HepG2 (cell line): ENCODE data around the gene NPPB. TPM values are rescaled to one million over a fixed set of nuclear protein-coding genes. Genes with fewer than 3 reads are reported as not detected.

Experiments
- ATAC-seq: fragments of 200-7000 bp; cut with Tn5 transposase; 3 replicates; pipeline ENCODE4 v1.9.1; 2020; ENCODE audit warnings: mild to moderate bottlenecking, moderate library complexity
- BruUV-seq: library from RNA; stranded (reverse); fragments of 400-500 nt; replicated peaks from 2 replicates; lab custom pipeline; 2021; lab: Mats Ljungman, UMichigan
- CTCF ChIA-PET: fragments of 300-600 bp; formaldehyde crosslinking; extraction: SDS; loops from one replicate; lab custom pipeline; 2021; ENCODE audit warnings: low total read pairs, inconsistent platforms, low intra/inter-chr PET ratio; lab: Yijun Ruan, JAX
- POLR2A ChIA-PET: fragments of 350-600 bp; sonication (Branson Sonifier 250); formaldehyde crosslinking; loops from one replicate; lab custom pipeline; 2020; ENCODE audit warnings: antibody characterized with exemption, inconsistent platforms; lab: Yijun Ruan, JAX
- DNase-seq: peaks from one replicate; pipeline ENCODE4 v3.0.0-alpha.2; 2015; ENCODE audit warnings: low spot score
- FAIRE-seq: peaks from 3 replicates; lab custom pipeline; 2011; peaks lifted over from hg19 to GRCh38; lab: Jason Lieb, UNC
- H2AFZ ChIP-seq: one replicate; pipeline ENCODE4 v1.6.1; 2011; ENCODE audit warnings: low read length, inconsistent platforms
- H3K27ac ChIP-seq: fragments of 300-600 bp; 3 replicates; pipeline ENCODE4 v1.8.0; 2011; ENCODE audit warnings: mixed run types, mild to moderate bottlenecking, mixed read lengths, low read length, inconsistent platforms; ENCODE audit not compliant: insufficient read depth; ENCODE audit errors: extremely low read length
- H3K27me3 ChIP-seq, 2 experiments: fragments of 200-600 bp in 1 of 2; 2 replicates in 1 of 2; 3 replicates in 1 of 2; pipeline versions ENCODE4 v1.6.0 to v1.8.0; 2011; ENCODE audit warnings: low read length in 2 of 2, mild to moderate bottlenecking in 2 of 2, moderate library complexity in 2 of 2, inconsistent platforms in 1 of 2; ENCODE audit not compliant: insufficient read depth in 2 of 2, control insufficient read depth in 1 of 2
- H3K36me3 ChIP-seq, 2 experiments: fragments of 200-600 bp in 1 of 2; replicated peaks in 1 of 2; 2 replicates in 1 of 2; 3 replicates in 1 of 2; pipeline versions ENCODE4 v1.5.1 to v1.8.0; 2011; ENCODE audit warnings: low read length in 2 of 2, inconsistent platforms in 1 of 2; ENCODE audit not compliant: insufficient read depth in 2 of 2, control insufficient read depth in 1 of 2
- H3K4me1 ChIP-seq: 2 replicates; pipeline ENCODE4 v1.5.1; 2012; ENCODE audit warnings: low read length, inconsistent platforms; ENCODE audit not compliant: insufficient read depth
- H3K4me2 ChIP-seq: 2 replicates; pipeline ENCODE4 v1.6.0; 2011; ENCODE audit warnings: low read depth, low read length, inconsistent platforms
- H3K4me3 ChIP-seq, 3 experiments: fragments of 200-600 bp in 1 of 3; sonication (generic), shearing (Covaris generic) in 1 of 3; replicated peaks in 1 of 3; 2 replicates each; pipeline ENCODE4 v1.5.1; 2011 to 2016; ENCODE audit warnings: low read length in 3 of 3, inconsistent platforms in 2 of 3, low read depth in 2 of 3, mild to moderate bottlenecking in 2 of 3, control low read depth in 1 of 3, mixed read lengths in 1 of 3; ENCODE audit not compliant: insufficient read depth in 1 of 3
- H3K79me2 ChIP-seq: one replicate; pipeline ENCODE4 v1.6.1; 2011; ENCODE audit warnings: low read length, inconsistent platforms; ENCODE audit not compliant: insufficient read depth
- H3K9ac ChIP-seq: 2 replicates; pipeline ENCODE4 v1.6.0; 2011; ENCODE audit warnings: mild to moderate bottlenecking, low read depth, low read length, inconsistent platforms; ENCODE audit not compliant: insufficient read depth
- H3K9me3 ChIP-seq: 2 replicates; pipeline ENCODE4 v1.5.1; 2012; ENCODE audit warnings: mild to moderate bottlenecking, low read length
- H4K20me1 ChIP-seq: 2 replicates; pipeline ENCODE4 v1.6.0; 2011; ENCODE audit warnings: inconsistent platforms, mild to moderate bottlenecking, low read length, moderate library complexity; ENCODE audit not compliant: insufficient read depth
- CENPX ChIP-seq: sonication (generic); formaldehyde crosslinking; IDR thresholded peaks from 2 replicates; pipeline ENCODE4 v1.9.0; 2021; ENCODE audit warnings: mild to moderate bottlenecking, missing genetic modification reagents, moderate library complexity
- CHCHD3 ChIP-seq: sonication (generic); formaldehyde crosslinking; IDR thresholded peaks from 2 replicates; pipeline ENCODE4 v1.8.0; 2022; ENCODE audit warnings: mild to moderate bottlenecking, missing genetic modification reagents, moderate library complexity
- GABPA ChIP-seq, 2 experiments: IDR thresholded peaks; 2 replicates each; pipeline ENCODE4 v1.6.1; 2011 to 2016; ENCODE audit warnings: low read depth in 2 of 2, low read length in 1 of 2, missing biosample characterization in 1 of 2, missing genetic modification characterization in 1 of 2
- HDAC1 ChIP-seq: sonication (generic); formaldehyde crosslinking; IDR thresholded peaks from 2 replicates; pipeline ENCODE4 v1.5.1; 2020; ENCODE audit warnings: mild to moderate bottlenecking, missing genetic modification reagents
- IRF2 ChIP-seq: IDR thresholded peaks from 2 replicates; pipeline ENCODE4 v1.6.1; 2018; ENCODE audit warnings: missing genetic modification reagents, missing compliant biosample characterization
- KDM6A ChIP-seq: IDR thresholded peaks from 2 replicates; pipeline ENCODE4 v1.6.1; 2016; ENCODE audit warnings: low read depth
- KLF15 ChIP-seq: sonication (generic); formaldehyde crosslinking; IDR thresholded peaks from 2 replicates; pipeline ENCODE4 v1.8.1; 2023; ENCODE audit warnings: borderline replicate concordance, mild to moderate bottlenecking, inconsistent platforms, missing genetic modification reagents, mixed read lengths
- MED8 ChIP-seq: sonication (generic); formaldehyde crosslinking; IDR thresholded peaks from 2 replicates; pipeline ENCODE4 v1.8.1; 2023; ENCODE audit warnings: mild to moderate bottlenecking, missing genetic modification reagents; ENCODE audit not compliant: insufficient replicate concordance
- NR2C2 ChIP-seq: sonication (generic); formaldehyde crosslinking; IDR thresholded peaks from 2 replicates; pipeline ENCODE4 v1.4.0; 2020; ENCODE audit warnings: missing genetic modification reagents, mild to moderate bottlenecking, moderate library complexity, borderline replicate concordance
- PHB2 ChIP-seq: fragments of 450-650 bp; IDR thresholded peaks from 2 replicates; pipeline ENCODE4 v1.6.1; 2018; ENCODE audit not compliant: partially characterized antibody
- PRMT3 ChIP-seq: sonication (generic); formaldehyde crosslinking; IDR thresholded peaks from 2 replicates; pipeline ENCODE4 v1.8.1; 2022; ENCODE audit warnings: low read depth, mild to moderate bottlenecking, moderate library complexity, missing genetic modification reagents, borderline replicate concordance
- SPEN ChIP-seq: sonication (generic); formaldehyde crosslinking; IDR thresholded peaks from 2 replicates; pipeline ENCODE4 v1.5.1; 2020; ENCODE audit warnings: low read depth, mild to moderate bottlenecking, missing genetic modification reagents
- TBP ChIP-seq: sonication (generic); formaldehyde crosslinking; IDR thresholded peaks from 2 replicates; pipeline ENCODE4 v1.5.0; 2020; ENCODE audit warnings: missing genetic modification reagents
- TEAD2 ChIP-seq: sonication (generic); formaldehyde crosslinking; IDR thresholded peaks from 2 replicates; pipeline ENCODE4 v1.9.0; 2021; ENCODE audit warnings: missing genetic modification reagents
- TOE1 ChIP-seq: sonication (generic); formaldehyde crosslinking; IDR thresholded peaks from 2 replicates; pipeline ENCODE4 v1.4.0; 2020; ENCODE audit warnings: mild to moderate bottlenecking, missing genetic modification reagents
- ZNF205 ChIP-seq: IDR thresholded peaks from 2 replicates; pipeline ENCODE4 v1.6.1; 2018; ENCODE audit warnings: missing biosample characterization, missing genetic modification reagents
- ZNF75D ChIP-seq: sonication (generic); formaldehyde crosslinking; IDR thresholded peaks from 2 replicates; pipeline ENCODE4 v1.8.1; 2023; ENCODE audit warnings: missing genetic modification reagents, mild to moderate bottlenecking, borderline replicate concordance
- WGBS: methylation state at CpG from one replicate; pipeline ENCODE4 v1.1.6; 2017; ENCODE audit warnings: low lambda C conversion rate; 5-methylcytosine and 5-hydroxymethylcytosine counted together
- in situ Hi-C: cut with HindIII; loops from 2 replicates; pipeline ENCODE4 v1.10.0; 2017; ENCODE audit warnings: low pct_unique_long_range_greater_than_20kb; ENCODE audit not compliant: extremely low pct_ligation_motif_present
- intact Hi-C: fragments of 100-400 bp; cut with micrococcal nuclease; formaldehyde crosslinking; loops from one replicate; pipeline ENCODE4 v1.10.0; 2022; ENCODE audit not compliant: unreplicated experiment
- polyA plus RNA-seq, 8 experiments: library from polyadenylated mRNA; depleted of rRNA in 3 of 8; stranded (reverse) in 7 of 8; unstranded in 1 of 8; fragments of >200 nt; fragmentation: Illumina TruSeq in 4 of 8; extraction: Trizol in 4 of 8; gene quantifications; 2 replicates each; pipeline versions ENCODE4 v1.2.1 to v1.2.3, GENCODE V29; 2011 to 2016; ENCODE audit warnings: low read depth in 4 of 8, missing spikeins in 1 of 8, mixed read lengths in 1 of 8; ENCODE audit not compliant: insufficient read depth in 1 of 8
- total RNA-seq, 5 experiments: library from RNA; depleted of rRNA; stranded (reverse); fragments of >200 nt; fragmentation: Illumina TruSeq; extraction: Trizol; gene quantifications; 2 replicates each; pipeline ENCODE4 v1.2.3, GENCODE V29; 2016; ENCODE audit warnings: low read depth in 1 of 5
- TF ChIP-seq, protein P1 (sequence below): sonication (generic); formaldehyde crosslinking; IDR thresholded peaks from 2 replicates; pipeline ENCODE4 v1.4.0; 2020; ENCODE audit warnings: mild to moderate bottlenecking, missing genetic modification reagents
- TF ChIP-seq, protein P2 (sequence below): sonication (generic); formaldehyde crosslinking; IDR thresholded peaks from 2 replicates; pipeline ENCODE4 v1.4.0; 2020; ENCODE audit warnings: mild to moderate bottlenecking, missing genetic modification reagents

The NPPB gene
- total and polyA plus RNA-seq, 2 of the 13 experiments (the other 11 are each of a cell fraction or from before 2014, with no cell fraction given) = 1.9 TPM; not detected in 1

DNA sequence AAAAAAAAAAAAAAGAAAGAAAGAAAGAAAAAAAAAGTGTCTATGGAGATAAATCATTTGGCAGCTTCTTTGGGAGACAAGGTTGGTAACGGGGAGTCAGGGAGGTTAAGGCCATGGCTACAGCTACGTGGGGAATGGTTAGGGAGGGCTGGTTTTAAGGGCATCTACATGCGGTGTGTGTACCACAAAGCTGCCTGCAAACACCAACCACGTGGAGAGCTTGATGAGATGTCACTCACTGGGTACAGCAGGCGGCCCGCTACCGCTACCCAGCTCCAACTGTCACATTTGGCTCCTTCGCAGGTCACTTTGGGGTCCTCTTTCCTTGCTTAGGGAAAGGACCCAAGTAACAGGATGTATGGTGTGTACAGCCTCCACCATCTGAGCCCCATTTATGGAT, 4.2 kb downstream of the NPPB start:
- WGBS = 20% methylated on average over 7 of the region's 8 CpGs
- no peak overlapping the region for H3K4me3 ChIP-seq
- ChIA-PET POLR2A (no interaction called here), CTCF (no interaction called here)
- H3K4me2 ChIP-seq = no peak overlapping the region
- H4K20me1 ChIP-seq = no peaks in the 10 kb centered on the region
- H3K27me3 ChIP-seq = peaks cover 2 to 31% of the 10 kb centered on the region in 2 experiments; a peak in 4 of 5 replicates
- no TSS peak for BruUV-seq
- intact Hi-C loops = no loop called here
- no peaks in the 10 kb centered on the region for H3K79me2 ChIP-seq
- no peaks in the 10 kb centered on the region for H3K4me1 ChIP-seq
- H3K27ac ChIP-seq = no peak overlapping the region
- DNase-seq = no peak
- in situ Hi-C loops = no loop called here
- H3K36me3 ChIP-seq = no peaks in the 10 kb centered on the region
- ATAC-seq = peak; percentile 17
- H3K9ac ChIP-seq = no peak overlapping the region
- no peak overlapping the region for H2AFZ ChIP-seq
- FAIRE-seq = no peak
- TF ChIP-seq KLF15 (CRISPR knock-in tag) (no peak), NR2C2 (no peak), IRF2 (no peak), CHCHD3 (no peak), HDAC1 (CRISPR knock-in tag) (no peak), ZNF75D (no peak), SPEN (no peak), PHB2 (no peak), PRMT3 (CRISPR knock-in tag) (no peak), ZNF205 (CRISPR knock-in tag) (no peak), MED8 (no peak), CENPX (no peak), TEAD2 (CRISPR knock-in tag) (no peak), KDM6A (CRISPR knock-in tag) (no peak), GABPA (IDR thresholded peaks at IDR 0.05; ENCODE audit: low read depth, low read length) (no peak), GABPA (CRISPR knock-in tag; IDR thresholded peaks at IDR 0.05; ENCODE audit: low read depth) (no peak), TOE1 (CRISPR knock-in tag) (no peak), TBP (CRISPR knock-in tag) (no peak)
- TF ChIP-seq, protein P1, sequence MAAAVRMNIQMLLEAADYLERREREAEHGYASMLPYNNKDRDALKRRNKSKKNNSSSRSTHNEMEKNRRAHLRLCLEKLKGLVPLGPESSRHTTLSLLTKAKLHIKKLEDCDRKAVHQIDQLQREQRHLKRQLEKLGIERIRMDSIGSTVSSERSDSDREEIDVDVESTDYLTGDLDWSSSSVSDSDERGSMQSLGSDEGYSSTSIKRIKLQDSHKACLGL (CRISPR knock-in tag) = no peak
- TF ChIP-seq, protein P2, sequence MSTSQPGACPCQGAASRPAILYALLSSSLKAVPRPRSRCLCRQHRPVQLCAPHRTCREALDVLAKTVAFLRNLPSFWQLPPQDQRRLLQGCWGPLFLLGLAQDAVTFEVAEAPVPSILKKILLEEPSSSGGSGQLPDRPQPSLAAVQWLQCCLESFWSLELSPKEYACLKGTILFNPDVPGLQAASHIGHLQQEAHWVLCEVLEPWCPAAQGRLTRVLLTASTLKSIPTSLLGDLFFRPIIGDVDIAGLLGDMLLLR (CRISPR knock-in tag) = no peak
- H3K9me3 ChIP-seq = no peaks in the 10 kb centered on the region
